GM10847 (cell line): ENCODE data around the gene MIOX.
A peak's percentile ranks its signal among the peaks of the same experiment; 100 is the strongest.

Experiments used
- POLR2A ChIP-seq: IDR thresholded peaks from 2 replicates; pipeline ENCODE4 v1.6.1; 2011; ENCODE audit not compliant: insufficient read length; ENCODE audit errors: extremely low read depth

The MIOX gene

GRCh38 chr22:50531962-50532674 lies 45.5 kb downstream of the MIOX start:
- TF ChIP-seq POLR2A = peak; percentile 23

- no peak for TF ChIP-seq POLR2A
Measured at GRCh38 chr22:50532824-50533796, 46.5 kb downstream of the MIOX start.

- TF ChIP-seq POLR2A = no peak
Measured at GRCh38 chr22:50535113-50535512, 48.5 kb downstream of the MIOX start.

GRCh38 chr22:50536226-50536625 lies 49.6 kb downstream of the MIOX start:
- TF ChIP-seq POLR2A = no peak

- no peak for TF ChIP-seq POLR2A
Measured at GRCh38 chr22:50537765-50538164, 51.1 kb downstream of the MIOX start.
